ENCODE results near the gene ZMYM2.
"Not testable (repeated sequence)": the region's sequence is repeated elsewhere in the genome, so short reads cannot be mapped to it uniquely, and the experiment has no call there.

The ZMYM2 gene

DNA sequence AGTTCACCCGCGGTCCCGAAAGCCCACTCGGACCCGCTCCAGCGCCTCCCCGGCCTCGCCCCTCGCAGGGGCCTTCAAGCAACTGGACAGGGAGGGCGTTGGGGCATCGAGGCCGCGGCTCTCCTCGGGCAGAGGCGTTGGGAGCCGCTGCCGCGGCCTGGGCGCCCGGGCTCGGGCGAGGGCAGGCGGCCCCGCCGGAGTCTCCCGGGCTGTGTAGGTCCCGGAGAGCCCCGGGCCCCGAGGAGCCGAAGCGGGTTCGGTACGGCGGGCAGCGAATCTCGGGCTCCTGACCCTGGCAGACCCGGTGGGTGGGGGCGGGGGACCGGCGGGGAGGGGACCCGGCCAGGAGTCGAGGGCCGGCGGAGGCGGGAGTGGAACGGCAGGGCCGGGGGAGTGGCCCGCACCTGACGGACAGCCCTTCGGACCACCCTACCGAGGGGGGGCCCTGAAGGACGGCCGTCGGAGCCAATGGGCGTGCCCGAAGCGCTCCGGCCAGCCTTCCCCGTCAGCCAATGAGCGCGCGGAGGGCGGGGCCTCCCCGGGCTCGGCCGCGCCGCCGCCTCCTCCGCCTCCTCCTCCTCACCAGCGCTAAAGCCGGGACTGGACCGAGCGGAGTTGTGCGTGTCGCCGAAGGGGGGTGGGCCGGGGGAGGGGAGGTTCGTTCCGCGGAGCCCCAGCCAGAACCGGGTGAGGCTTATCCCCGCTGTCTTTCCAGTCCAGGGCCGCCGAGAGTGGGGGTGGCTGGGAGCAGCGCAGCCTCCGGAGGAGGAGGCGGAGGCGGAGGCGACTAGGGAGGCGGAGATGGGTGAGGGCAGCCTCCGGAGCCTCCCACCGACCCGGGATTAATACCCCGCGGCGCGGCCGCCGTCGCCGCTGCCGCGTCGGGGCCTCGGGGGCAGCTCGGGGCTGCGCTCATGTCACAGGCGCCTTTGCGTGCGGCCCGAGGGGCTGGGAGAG is at the start of gene ZMYM2:
TSS of gene ZMYM2 (plus strand) at position 573 of the 957 bp plus-strand sequence. CDS start 34,346 bp downstream, outside the sequence.
- DNase-seq (ENCODE audit: low spot score): peak; percentile 97

- DNase-seq (ENCODE audit: low spot score): no peak
These were observed 48.0 kb upstream of the ZMYM2 start for GRCh38 chr13:19910336-19911072.

GRCh38 chr13:19927117-19927748 is 31.3 kb upstream of the ZMYM2 start:
- DNase-seq (ENCODE audit: low spot score): peak; percentile 40

GRCh38 chr13:19940106-19940505 is 18.4 kb upstream of the ZMYM2 start:
- DNase-seq (ENCODE audit: low spot score): no peak

- DNase-seq (ENCODE audit: low spot score): no peak
These were observed 8.2 kb upstream of the ZMYM2 start for GRCh38 chr13:19950374-19950773.

- DNase-seq (ENCODE audit: low spot score): no peak
These were observed 5.7 kb upstream of the ZMYM2 start for GRCh38 chr13:19952850-19953249.

GRCh38 chr13:19955873-19956559 is 2.5 kb upstream of the ZMYM2 start:
- no peak for DNase-seq (ENCODE audit: low spot score)

- DNase-seq (ENCODE audit: low spot score): peak; percentile 86
These were observed 990 bp upstream of the ZMYM2 start for GRCh38 chr13:19957320-19958154.

DNA sequence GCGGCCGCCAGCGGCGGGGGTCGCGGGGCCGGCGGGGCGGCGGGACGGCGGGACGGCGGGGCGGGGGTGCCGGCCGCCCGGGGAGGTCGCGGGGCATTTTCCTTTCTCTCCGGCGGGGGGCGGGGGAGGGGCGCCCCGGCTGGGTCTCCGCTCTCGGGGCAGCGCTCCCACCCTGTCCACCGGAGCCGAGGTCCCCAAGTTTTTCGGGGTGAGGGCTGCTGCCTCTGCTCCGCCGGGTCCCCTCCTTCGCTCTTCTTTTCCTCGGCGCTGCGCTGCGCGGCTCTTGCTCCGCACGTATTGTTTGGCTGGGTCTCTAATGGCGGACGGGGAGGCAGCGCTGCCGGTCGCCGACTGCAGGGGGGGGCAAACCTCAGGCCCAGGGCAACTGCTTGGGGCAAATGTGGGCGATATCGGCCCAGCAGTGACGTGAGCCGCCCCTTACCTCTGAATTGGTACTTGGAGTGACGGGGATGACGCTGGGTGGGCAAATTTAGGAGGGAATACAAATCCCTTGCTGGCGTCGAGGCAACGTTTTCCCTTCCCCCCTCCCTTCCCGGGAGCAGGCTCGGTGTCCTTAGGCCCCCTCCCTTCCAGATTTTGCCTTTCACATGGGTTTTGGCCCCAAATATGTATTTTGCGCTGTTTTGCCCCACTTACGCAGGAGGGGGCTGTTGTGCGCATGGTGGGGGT is 759 bp downstream of the ZMYM2 start:
- DNase-seq (ENCODE audit: low spot score): peak; percentile 64

- DNase-seq (ENCODE audit: low spot score): peak; percentile 87
These were observed 1.5 kb downstream of the ZMYM2 start for GRCh38 chr13:19959831-19960652.

GRCh38 chr13:19960653-19960976 is 2.1 kb downstream of the ZMYM2 start:
- DNase-seq (ENCODE audit: low spot score): peak; percentile 10

DNA sequence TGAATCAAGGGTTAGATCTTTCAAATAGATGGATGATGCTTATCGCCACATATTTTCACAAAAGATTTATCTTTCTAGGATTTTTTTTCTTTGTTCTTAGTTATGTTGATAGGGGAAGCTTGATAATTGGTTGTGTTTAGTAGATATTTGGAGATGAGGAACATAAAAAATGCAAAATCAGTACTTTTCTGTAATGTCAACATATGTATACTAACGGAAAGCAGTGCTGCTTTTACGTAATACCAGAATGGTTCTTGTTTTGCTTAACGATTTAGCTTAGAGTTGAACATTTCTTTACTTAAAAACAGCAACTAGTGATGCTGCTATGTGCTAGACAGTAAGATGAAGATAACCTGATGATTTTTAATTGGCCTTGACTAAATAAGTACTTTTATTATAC is 3.0 kb downstream of the ZMYM2 start:
- no peak for DNase-seq (ENCODE audit: low spot score)

GRCh38 chr13:19961924-19962323 is 3.4 kb downstream of the ZMYM2 start:
- no peak for DNase-seq (ENCODE audit: low spot score)

GRCh38 chr13:19962894-19963293 is 4.4 kb downstream of the ZMYM2 start:
- no peak for DNase-seq (ENCODE audit: low spot score)

DNA sequence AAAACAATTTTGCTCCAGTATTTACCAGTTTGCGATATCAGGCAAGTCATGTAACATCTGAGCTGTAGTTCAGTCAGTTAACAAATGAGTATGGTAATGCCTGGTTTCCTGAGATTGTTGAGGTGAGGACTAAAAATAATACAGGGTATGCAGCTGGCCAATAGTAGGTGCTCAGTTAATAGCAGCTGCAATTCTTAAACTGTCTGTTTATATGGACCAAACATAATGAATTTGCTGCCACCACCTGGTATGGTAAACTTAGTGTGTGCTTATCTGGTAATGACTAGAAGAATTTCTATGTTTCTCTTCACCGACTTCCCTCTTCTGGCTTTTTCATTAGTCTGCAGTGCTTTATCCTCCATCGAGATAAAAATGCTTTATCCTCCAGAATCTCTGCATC is 9.1 kb downstream of the ZMYM2 start:
- no peak for DNase-seq (ENCODE audit: low spot score)

- DNase-seq (ENCODE audit: low spot score): not testable (repeated sequence)
These were observed 16.0 kb downstream of the ZMYM2 start for GRCh38 chr13:19974498-19975009.

GRCh38 chr13:19978831-19979437 is 20.4 kb downstream of the ZMYM2 start:
- no peak for DNase-seq (ENCODE audit: low spot score)

- DNase-seq (ENCODE audit: low spot score): no peak
These were observed 23.2 kb downstream of the ZMYM2 start for GRCh38 chr13:19981685-19982238.

All from CD4-positive, alpha-beta T cell treated with Interleukin-15 for 4 hours (primary cell).